Lower leg skin (tissue), 4 donors: ENCODE measurements around the gene TMEM135. TPM values are rescaled to one million over a fixed set of nuclear protein-coding genes. Genes with fewer than 3 reads are reported as not detected.
"Not testable (repeated sequence)": the region's sequence is repeated elsewhere in the genome, so short reads cannot be mapped to it uniquely, and the experiment has no call there.

Source experiments
- DNase-seq, 2 donors: peaks; one replicate each; pipeline ENCODE4 v3.0.0-alpha.2; 2019; ENCODE audit warnings: low spot score in 2 of 2
- H3K4me3 ChIP-seq: fragments of 200-600 bp; sonication (generic); 2 replicates; pipeline ENCODE4 v1.5.1; 2017; ENCODE audit warnings: mild to moderate bottlenecking, low read depth; ENCODE audit not compliant: poor library complexity, severe bottlenecking
- CTCF ChIP-seq, 3 donors: fragments of 450-650 bp; IDR thresholded peaks; one replicate each; pipeline ENCODE4 v1.5.1; 2016; ENCODE audit warnings: antibody characterized with exemption in 3 of 3, mild to moderate bottlenecking in 3 of 3, moderate library complexity in 2 of 3
- POLR2A ChIP-seq, 2 donors: fragments of 450-650 bp; IDR thresholded peaks; one replicate each; pipeline ENCODE4 v1.6.1; 2016 to 2017; ENCODE audit warnings: antibody characterized with exemption in 2 of 2, mild to moderate bottlenecking in 1 of 2, moderate library complexity in 1 of 2
- WGBS, 2 donors: methylation state at CpG; one replicate each; pipeline ENCODE4 v1.1.5; 2018; 5-methylcytosine and 5-hydroxymethylcytosine counted together
- intact Hi-C: fragments of 100-400 bp; cut with DNase I; formaldehyde crosslinking; loops from one replicate; pipeline ENCODE4 v1.15.0; 2023; ENCODE audit warnings: low total_unique reads
- total RNA-seq, 4 donors: library from RNA; depleted of rRNA; stranded (reverse); fragments of >200 nt; gene quantifications; one replicate each; pipeline ENCODE4 v1.1.0, GENCODE V29; 2016

The TMEM135 gene
- total RNA-seq = 10 to 100 TPM in 2 of 4 donors, 1 to 10 TPM in 2; 6.2 to 14.2 (median 10.3) TPM

DNA sequence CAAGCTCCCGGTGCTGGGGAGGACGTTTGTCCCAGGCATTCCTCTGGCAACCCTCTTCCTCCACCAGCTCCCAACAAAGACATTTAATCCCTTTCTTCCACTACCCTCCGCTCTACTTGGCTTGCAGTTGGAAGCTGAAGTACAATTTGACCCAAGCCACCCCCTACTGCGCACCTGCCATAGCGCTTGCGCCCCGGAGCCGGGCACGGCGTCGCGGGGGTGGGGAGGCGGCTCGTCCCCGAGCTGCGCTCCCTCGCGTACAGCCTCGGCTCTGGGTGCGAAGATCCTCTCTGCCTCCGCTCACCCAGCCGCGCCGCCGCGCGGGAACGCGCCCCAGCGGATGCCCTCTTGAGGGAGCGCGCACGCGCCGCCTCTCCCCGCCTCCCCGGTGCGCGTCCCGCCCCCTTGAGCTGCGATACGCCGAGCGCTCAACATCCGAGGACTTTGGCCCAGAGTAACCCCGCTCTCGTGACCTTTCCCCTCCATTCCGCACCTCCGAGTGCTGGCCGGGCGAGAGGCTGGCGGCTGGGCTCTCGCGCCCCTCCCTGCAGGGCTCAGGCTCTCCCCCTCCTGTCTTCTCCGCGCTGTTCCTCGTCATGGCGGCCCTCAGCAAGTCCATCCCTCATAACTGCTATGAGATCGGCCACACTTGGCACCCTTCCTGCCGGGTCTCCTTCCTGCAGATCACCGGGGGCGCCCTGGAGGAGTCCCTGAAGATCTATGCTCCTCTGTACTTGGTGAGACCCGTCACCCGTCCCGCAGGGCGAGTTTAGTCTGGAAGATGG lies at the start of gene TMEM135:
TMEM135 (plus strand) TSS at position 485 of the 785 bp plus-strand sequence; CDS start at position 597, 112 bp downstream.
- 1 to 2% methylated on average over 45 to 61 of the region's 66 CpGs for WGBS, 2 donors
- DNase-seq = peak; percentile 91 to 98
- intact Hi-C loops = no loop called here

GRCh38 chr11:86988351-86988881 lies 49.3 kb upstream of the TMEM135 start:
- no peak for DNase-seq
- no peak overlapping the region for H3K4me3 ChIP-seq
- TF ChIP-seq POLR2A (IDR thresholded peaks at IDR 0.05) (no peak), CTCF (IDR thresholded peaks at IDR 0.05) (no peak)
- intact Hi-C loops = no loop called here
- 83 to 87% methylated on average over 4 of the region's 4 CpGs for WGBS, 2 donors

More for the DNA sequence above, at the start of gene TMEM135:
- TF ChIP-seq POLR2A (IDR thresholded peaks at IDR 0.05) = no peak
- TF ChIP-seq CTCF (IDR thresholded peaks at IDR 0.05) = peak in 1 of 3 donors; percentile 48
- peak within 1 kb of the TSS; percentile 60 for H3K4me3 ChIP-seq

GRCh38 chr11:86990031-86990430 lies 47.7 kb upstream of the TMEM135 start:
- H3K4me3 ChIP-seq = no peak overlapping the region
- intact Hi-C loops = no loop called here

GRCh38 chr11:86990515-86990914 lies 47.2 kb upstream of the TMEM135 start:
- intact Hi-C loops = no loop called here
- WGBS, 2 donors = 54 to 60% methylated on average over 3 of the region's 3 CpGs
- TF ChIP-seq POLR2A (IDR thresholded peaks at IDR 0.05) (no peak), CTCF (IDR thresholded peaks at IDR 0.05) (no peak)

More at GRCh38 chr11:86990031-86990430, 47.7 kb upstream of the TMEM135 start:
- DNase-seq = no peak
- TF ChIP-seq CTCF (IDR thresholded peaks at IDR 0.05) (no peak), POLR2A (IDR thresholded peaks at IDR 0.05) (no peak)
- 34 to 35% methylated on average over 1 of the region's 1 CpG for WGBS, 2 donors

GRCh38 chr11:86991341-86991740 lies 46.4 kb upstream of the TMEM135 start:
- intact Hi-C loops = no loop called here
- no peak for DNase-seq
- TF ChIP-seq POLR2A (IDR thresholded peaks at IDR 0.05) (no peak), CTCF (IDR thresholded peaks at IDR 0.05) (no peak)
- no peak overlapping the region for H3K4me3 ChIP-seq
- 56 to 72% methylated on average over 5 of the region's 5 CpGs for WGBS, 2 donors

More at GRCh38 chr11:86990515-86990914, 47.2 kb upstream of the TMEM135 start:
- H3K4me3 ChIP-seq = no peak overlapping the region
- DNase-seq = no peak

DNA sequence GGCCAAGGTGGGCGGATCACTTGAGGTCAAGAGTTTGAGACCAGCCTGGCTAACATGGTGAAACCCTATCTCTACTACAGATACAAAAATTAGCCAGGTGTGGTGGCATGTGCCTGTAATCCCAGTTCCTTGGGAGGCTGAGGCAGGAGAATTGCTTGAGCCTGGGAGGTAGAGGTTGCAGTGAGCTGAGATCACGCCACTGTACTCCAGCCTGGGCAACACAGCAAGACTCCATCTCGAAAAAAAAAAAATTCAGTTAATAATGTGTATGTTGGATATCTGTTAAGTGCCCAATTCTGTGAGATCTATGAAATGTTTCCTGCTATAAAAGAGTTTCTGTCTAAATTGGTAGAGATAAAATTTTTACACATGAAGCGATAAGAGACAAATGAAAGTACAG lies 45.4 kb upstream of the TMEM135 start:
- intact Hi-C loops, H3K4me3 ChIP-seq, DNase-seq: not testable (repeated sequence)
- WGBS, 2 donors = 96 to 97% methylated on average over 4 of the region's 4 CpGs
